Measurements from ENCODE around the gene ATP6V1B1. TPM values are rescaled to one million over a fixed set of nuclear protein-coding genes. Genes with fewer than 3 reads are reported as not detected.

Gene ATP6V1B1
- total RNA-seq, 1 donor from 2014 or later: not detected

GRCh38 chr2:70981421-70981820, 45.7 kb downstream of the ATP6V1B1 start:
- no peak overlapping the region for H3K27ac Mint-ChIP-seq
- ChIA-PET CTCF (interaction anchor here (1.2 kb wide), 1 partner anchor 16 kb away, joined by 3 read pairs; no protein-coding TSS in a partner anchor), POLR2A (no interaction called here)
- H3K36me3 Mint-ChIP-seq (ENCODE audit: low read depth): peaks cover 13% of the 10 kb centered on the region
- H3K27me3 Mint-ChIP-seq: no peaks in the 10 kb centered on the region
- H3K4me3 Mint-ChIP-seq: no peak overlapping the region
- H3K9me3 Mint-ChIP-seq: no peaks in the 10 kb centered on the region
- TF ChIP-seq, protein P1, sequence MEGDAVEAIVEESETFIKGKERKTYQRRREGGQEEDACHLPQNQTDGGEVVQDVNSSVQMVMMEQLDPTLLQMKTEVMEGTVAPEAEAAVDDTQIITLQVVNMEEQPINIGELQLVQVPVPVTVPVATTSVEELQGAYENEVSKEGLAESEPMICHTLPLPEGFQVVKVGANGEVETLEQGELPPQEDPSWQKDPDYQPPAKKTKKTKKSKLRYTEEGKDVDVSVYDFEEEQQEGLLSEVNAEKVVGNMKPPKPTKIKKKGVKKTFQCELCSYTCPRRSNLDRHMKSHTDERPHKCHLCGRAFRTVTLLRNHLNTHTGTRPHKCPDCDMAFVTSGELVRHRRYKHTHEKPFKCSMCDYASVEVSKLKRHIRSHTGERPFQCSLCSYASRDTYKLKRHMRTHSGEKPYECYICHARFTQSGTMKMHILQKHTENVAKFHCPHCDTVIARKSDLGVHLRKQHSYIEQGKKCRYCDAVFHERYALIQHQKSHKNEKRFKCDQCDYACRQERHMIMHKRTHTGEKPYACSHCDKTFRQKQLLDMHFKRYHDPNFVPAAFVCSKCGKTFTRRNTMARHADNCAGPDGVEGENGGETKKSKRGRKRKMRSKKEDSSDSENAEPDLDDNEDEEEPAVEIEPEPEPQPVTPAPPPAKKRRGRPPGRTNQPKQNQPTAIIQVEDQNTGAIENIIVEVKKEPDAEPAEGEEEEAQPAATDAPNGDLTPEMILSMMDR (IDR thresholded peaks at IDR 0.05): no peak
- intact Hi-C loops (cut with micrococcal nuclease): no loop called here
- H3K4me1 Mint-ChIP-seq: peaks cover 20% of the 10 kb centered on the region
- ATAC-seq (ENCODE audit: low read depth): no peak
- DNase-seq: no peak

GRCh38 chr2:70981866-70982810, 46.4 kb downstream of the ATP6V1B1 start:
- peak; percentile 7 for DNase-seq
- Mint-ChIP-seq H3K36me3 (ENCODE audit: low read depth) (peaks cover 20% of the 10 kb centered on the region), H3K4me1 (peaks cover 14% of the 10 kb centered on the region), H3K4me3 (no peak overlapping the region), H3K27ac (no peak overlapping the region), H3K9me3 (no peaks in the 10 kb centered on the region), H3K27me3 (no peaks in the 10 kb centered on the region)
- intact Hi-C loops (cut with micrococcal nuclease): no loop called here
- POLR2A ChIA-PET: no interaction called here
- CTCF ChIA-PET: interaction anchor here (1.2 to 3.9 kb wide), 2 partner anchors 16 to 17 kb away, joined by 3 to 22 read pairs; no protein-coding TSS in a partner anchor
- ATAC-seq (ENCODE audit: low read depth): no peak
- TF ChIP-seq, protein P1 (IDR thresholded peaks at IDR 0.05): no peak

- ChIA-PET CTCF (interaction anchor here (3.9 kb wide), 1 partner anchor 17 kb away, joined by 22 read pairs; no protein-coding TSS in a partner anchor), POLR2A (no interaction called here)
- H3K27me3 Mint-ChIP-seq: no peaks in the 10 kb centered on the region
- peaks cover 26% of the 10 kb centered on the region for H3K36me3 Mint-ChIP-seq (ENCODE audit: low read depth)
- TF ChIP-seq, protein P1 (IDR thresholded peaks at IDR 0.05): no peak
- H3K9me3 Mint-ChIP-seq: no peaks in the 10 kb centered on the region
- H3K27ac Mint-ChIP-seq: no peak overlapping the region
- DNase-seq: peak; percentile 0
- peaks cover 8% of the 10 kb centered on the region for H3K4me1 Mint-ChIP-seq
- intact Hi-C loops (cut with micrococcal nuclease): no loop called here
- no peak for ATAC-seq (ENCODE audit: low read depth)
- no peak overlapping the region for H3K4me3 Mint-ChIP-seq
Measured at GRCh38 chr2:70982971-70983370, 47.3 kb downstream of the ATP6V1B1 start.

GRCh38 chr2:70983506-70984227, 48.0 kb downstream of the ATP6V1B1 start:
- DNase-seq: no peak
- Mint-ChIP-seq H3K36me3 (ENCODE audit: low read depth) (peaks cover 33% of the 10 kb centered on the region), H3K27ac (no peak overlapping the region), H3K4me1 (peaks cover 4% of the 10 kb centered on the region), H3K27me3 (no peaks in the 10 kb centered on the region), H3K4me3 (no peak overlapping the region), H3K9me3 (no peaks in the 10 kb centered on the region)
- ATAC-seq (ENCODE audit: low read depth): no peak
- CTCF ChIA-PET: interaction anchor here (1.3 to 3.9 kb wide), 4 partner anchors 10 to 35 kb away, joined by 3 to 22 read pairs (median 8); no protein-coding TSS in a partner anchor
- TF ChIP-seq, protein P1 (IDR thresholded peaks at IDR 0.05): no peak
- POLR2A ChIA-PET: no interaction called here
- intact Hi-C loops (cut with micrococcal nuclease): loop anchor here (1.0 kb wide), 1 partner anchor 18 kb away; no protein-coding TSS in a partner anchor

Data from activated B cell treated with CpG ODN at 0.5 μM for 24 hours (primary cell).